H1 (cell line): ENCODE data around the gene SART1. TPM values are rescaled to one million over a fixed set of nuclear protein-coding genes. Genes with fewer than 3 reads are reported as not detected.

Source experiments
- CTCF ChIA-PET: fragments of 300-600 bp; sonication (Branson Sonifier 250); formaldehyde crosslinking; loops from one replicate; lab custom pipeline; 2021; ENCODE audit not compliant: partially characterized antibody; lab: Charles Lee
- POLR2A ChIA-PET: fragments of 300-600 bp; sonication (Branson Sonifier 250); formaldehyde crosslinking; loops from one replicate; lab custom pipeline; 2021; ENCODE audit warnings: inconsistent platforms; ENCODE audit not compliant: partially characterized antibody; lab: Charles Lee
- DNase-seq, 2 experiments: peaks; one replicate each; pipeline versions ENCODE4 v3.0.0 to v3.0.0-alpha.2; 2010 to 2022; ENCODE audit warnings: low spot score in 2 of 2, low read depth in 1 of 2, mixed read lengths in 1 of 2
- FAIRE-seq: peaks from 2 replicates; lab custom pipeline; 2011; peaks lifted over from hg19 to GRCh38; lab: Jason Lieb, UNC
- H2AFZ ChIP-seq: 2 replicates; pipeline ENCODE4 v1.8.1; 2012; ENCODE audit warnings: low read length, inconsistent platforms
- H2AK5ac ChIP-seq: 2 replicates; pipeline ENCODE4 v1.6.1; 2013; ENCODE audit warnings: low read depth, low read length
- H2BK120ac ChIP-seq: replicated peaks from 2 replicates; pipeline ENCODE3; 2013; ENCODE audit warnings: low read depth, low read length, inconsistent platforms
- H2BK12ac ChIP-seq: 2 replicates; pipeline ENCODE4 v1.6.1; 2013; ENCODE audit warnings: low read depth, low read length
- H2BK15ac ChIP-seq: 2 replicates; pipeline ENCODE4 v1.6.1; 2013; ENCODE audit warnings: low read length
- H2BK20ac ChIP-seq: 2 replicates; pipeline ENCODE4 v1.6.1; 2013; ENCODE audit warnings: low read length
- H2BK5ac ChIP-seq: 2 replicates; pipeline ENCODE4 v1.6.1; 2013; ENCODE audit warnings: low read depth, low read length
- H3K14ac ChIP-seq: 2 replicates; pipeline ENCODE4 v1.6.1; 2013; ENCODE audit warnings: inconsistent platforms; ENCODE audit not compliant: insufficient read length
- H3K18ac ChIP-seq: 2 replicates; pipeline ENCODE4 v1.6.1; 2013; ENCODE audit warnings: low read length; ENCODE audit errors: extremely low read depth
- H3K23ac ChIP-seq: 2 replicates; pipeline ENCODE4 v1.6.1; 2013; ENCODE audit warnings: inconsistent platforms; ENCODE audit not compliant: insufficient read length
- H3K23me2 ChIP-seq: 2 replicates; pipeline ENCODE4 v1.6.1; 2013; ENCODE audit warnings: low read depth, low read length
- H3K27ac ChIP-seq: 2 replicates; pipeline ENCODE4 v1.6.1; 2011; ENCODE audit warnings: low read depth, low read length, inconsistent platforms
- H3K27me3 ChIP-seq, 4 experiments: replicated peaks in 1 of 4; 1 replicate in 1 of 4; 2 replicates in 3 of 4; pipeline versions ENCODE4 v1.6.1 to v1.8.1; 2011 to 2013; ENCODE audit warnings: low read length in 3 of 4, mild to moderate bottlenecking in 3 of 4, inconsistent platforms in 2 of 4, mixed read lengths in 2 of 4, moderate library complexity in 1 of 4; ENCODE audit not compliant: control insufficient read depth in 3 of 4, insufficient read depth in 3 of 4; ENCODE audit errors: extremely low read depth in 1 of 4
- H3K36me3 ChIP-seq, 4 experiments: 2 replicates each; pipeline versions ENCODE4 v1.6.1 to v1.8.1; 2011 to 2013; ENCODE audit warnings: mild to moderate bottlenecking in 4 of 4, low read length in 3 of 4, moderate library complexity in 2 of 4, control low read depth in 1 of 4, inconsistent platforms in 1 of 4; ENCODE audit not compliant: insufficient read depth in 4 of 4, control insufficient read depth in 2 of 4
- H3K4ac ChIP-seq: replicated peaks from 2 replicates; pipeline ENCODE3; 2013; ENCODE audit warnings: low read length, low read depth, mixed read lengths, inconsistent platforms; ENCODE audit not compliant: insufficient read length
- H3K4me1 ChIP-seq, 4 experiments: replicated peaks in 1 of 4; 1 replicate in 1 of 4; 2 replicates in 3 of 4; pipeline versions ENCODE4 v1.6.1 to v1.8.1; 2011 to 2013; ENCODE audit warnings: low read length in 3 of 4, inconsistent platforms in 2 of 4, mixed read lengths in 1 of 4; ENCODE audit not compliant: insufficient read depth in 4 of 4, control insufficient read depth in 3 of 4
- H3K4me2 ChIP-seq, 2 experiments: 2 replicates each; pipeline versions ENCODE4 v1.6.1 to v1.8.1; 2011 to 2013; ENCODE audit warnings: low read depth in 2 of 2, low read length in 2 of 2, control low read depth in 1 of 2, inconsistent platforms in 1 of 2, mild to moderate bottlenecking in 1 of 2; ENCODE audit not compliant: insufficient read depth in 1 of 2
- H3K4me3 ChIP-seq, 4 experiments: fragments of 200-600, 300-600 bp in 1 of 4; sonication (generic), shearing (Covaris generic), sonication (Bioruptor Twin) in 1 of 4; 2 replicates each; pipeline versions ENCODE4 v1.5.1 to v1.8.1; 2011 to 2016; ENCODE audit warnings: low read length in 4 of 4, low read depth in 3 of 4, control low read depth in 2 of 4, inconsistent platforms in 2 of 4, mild to moderate bottlenecking in 2 of 4, mixed read lengths in 1 of 4, moderate library complexity in 1 of 4; ENCODE audit not compliant: insufficient read depth in 2 of 4; ENCODE audit errors: extremely low read depth in 1 of 4
- H3K56ac ChIP-seq: replicated peaks from 2 replicates; pipeline ENCODE3; 2013; ENCODE audit warnings: low read depth, mild to moderate bottlenecking, mixed read lengths, low read length, inconsistent platforms; ENCODE audit not compliant: insufficient read length
- H3K79me1 ChIP-seq: 2 replicates; pipeline ENCODE4 v1.6.1; 2013; ENCODE audit warnings: low read depth, low read length, control low read depth
- H3K79me2 ChIP-seq, 2 experiments: 2 replicates each; pipeline versions ENCODE4 v1.6.1 to v1.8.1; 2012 to 2013; ENCODE audit warnings: low read length in 2 of 2, mild to moderate bottlenecking in 2 of 2, inconsistent platforms in 1 of 2; ENCODE audit not compliant: insufficient read depth in 2 of 2, control insufficient read depth in 1 of 2
- H3K9ac ChIP-seq, 4 experiments: replicated peaks in 1 of 4; 1 replicate in 1 of 4; 2 replicates in 3 of 4; pipeline versions ENCODE4 v1.6.1 to v1.8.1; 2011 to 2013; ENCODE audit warnings: low read depth in 3 of 4, low read length in 3 of 4, control low read depth in 2 of 4, mild to moderate bottlenecking in 2 of 4, moderate library complexity in 2 of 4, inconsistent platforms in 1 of 4; ENCODE audit errors: extremely low read depth in 1 of 4
- H3K9me3 ChIP-seq, 2 experiments: 2 replicates each; pipeline versions ENCODE4 v1.6.1 to v1.8.1; 2012 to 2013; ENCODE audit warnings: mild to moderate bottlenecking in 2 of 2, moderate library complexity in 2 of 2, control low read depth in 1 of 2, inconsistent platforms in 1 of 2, low read depth in 1 of 2, low read length in 1 of 2, mixed read lengths in 1 of 2; ENCODE audit not compliant: insufficient read depth in 2 of 2
- H4K20me1 ChIP-seq, 2 experiments: replicated peaks in 1 of 2; 2 replicates each; pipeline versions ENCODE3 to v1.8.1; 2011 to 2013; ENCODE audit warnings: inconsistent platforms in 2 of 2, low read length in 2 of 2, mild to moderate bottlenecking in 1 of 2; ENCODE audit not compliant: insufficient read depth in 2 of 2, control insufficient read depth in 1 of 2
- H4K5ac ChIP-seq: 2 replicates; pipeline ENCODE4 v1.6.1; 2013; ENCODE audit warnings: low read length, low read depth, mixed read lengths, inconsistent platforms; ENCODE audit not compliant: insufficient read length
- H4K8ac ChIP-seq: 2 replicates; pipeline ENCODE4 v1.8.0; 2013; ENCODE audit warnings: mild to moderate bottlenecking, moderate library complexity, low read length, inconsistent platforms; ENCODE audit not compliant: insufficient read depth; ENCODE audit errors: extremely low read depth
- H4K91ac ChIP-seq: replicated peaks from 2 replicates; pipeline ENCODE3; 2013; ENCODE audit warnings: low read length, mixed read lengths, inconsistent platforms; ENCODE audit not compliant: insufficient read length
- BCL11A ChIP-seq, 2 experiments: IDR thresholded peaks; one replicate each; pipeline ENCODE4 v1.6.1; 2011; ENCODE audit warnings: low read depth in 2 of 2, low read length in 2 of 2, mild to moderate bottlenecking in 2 of 2
- BRCA1 ChIP-seq: IDR thresholded peaks from 2 replicates; pipeline ENCODE4 v1.6.1; 2012; ENCODE audit warnings: low read depth, low read length, improper control_type of control experiment
- CBX8 ChIP-seq: fragments of 300-800, 300-1000 bp; sonication (generic); IDR thresholded peaks from 2 replicates; pipeline ENCODE4 v1.7.1; 2016; ENCODE audit warnings: low read depth, low read length, borderline replicate concordance
- GABPA ChIP-seq: IDR thresholded peaks from 2 replicates; pipeline ENCODE4 v1.6.1; 2011; ENCODE audit warnings: mild to moderate bottlenecking, low read length, moderate library complexity, borderline replicate concordance; ENCODE audit not compliant: insufficient read depth
- JUND ChIP-seq: IDR thresholded peaks from 2 replicates; pipeline ENCODE4 v1.6.1; 2011; ENCODE audit warnings: mild to moderate bottlenecking, improper control_type of control experiment, low read length
- KDM1A ChIP-seq: fragments of 200-600, 300-600 bp; sonication (generic); IDR thresholded peaks from 2 replicates; pipeline ENCODE4 v1.7.1; 2016; ENCODE audit warnings: mild to moderate bottlenecking, low read length, borderline replicate concordance
- NRF1 ChIP-seq: IDR thresholded peaks from 2 replicates; pipeline ENCODE4 v1.6.1; 2011; ENCODE audit warnings: mild to moderate bottlenecking, low read depth, low read length, improper control_type of control experiment
- POLR2A ChIP-seq, 2 experiments: IDR thresholded peaks; 1 replicate in 1 of 2; 2 replicates in 1 of 2; pipeline ENCODE4 v1.6.1; 2011; ENCODE audit warnings: low read depth in 2 of 2, low read length in 2 of 2, mild to moderate bottlenecking in 2 of 2; ENCODE audit errors: control extremely low read depth in 1 of 2
- RAD21 ChIP-seq, 2 experiments: IDR thresholded peaks in 1 of 2; conservative IDR thresholded peaks in 1 of 2; 2 replicates each; pipeline ENCODE4 v1.6.1; 2011; ENCODE audit warnings: low read depth in 2 of 2, low read length in 2 of 2, improper control_type of control experiment in 1 of 2, inconsistent platforms in 1 of 2, mild to moderate bottlenecking in 1 of 2, moderate library complexity in 1 of 2
- SAP30 ChIP-seq: fragments of 300-600 bp; sonication (generic); IDR thresholded peaks from 2 replicates; pipeline ENCODE4 v1.7.1; 2012; ENCODE audit warnings: low read length, moderate library complexity, mild to moderate bottlenecking, inconsistent platforms; ENCODE audit not compliant: insufficient read depth, insufficient replicate concordance
- SIX5 ChIP-seq: IDR thresholded peaks from 2 replicates; pipeline ENCODE4 v1.6.1; 2011; ENCODE audit warnings: mild to moderate bottlenecking, low read depth, low read length
- TEAD4 ChIP-seq: IDR thresholded peaks from 2 replicates; pipeline ENCODE4 v1.6.1; 2012; ENCODE audit warnings: low read depth, low read length, inconsistent platforms, mixed read lengths
- WGBS, 2 experiments: shearing (Covaris generic) in 1 of 2; methylation state at CpG; one replicate each; pipeline versions ENCODE4 v1.1.6 to v1.1.7; 2013 to 2015; ENCODE audit warnings: low lambda C conversion rate in 2 of 2, mixed read lengths in 2 of 2, inconsistent platforms in 1 of 2, low coverage in 1 of 2, missing lambda C conversion rate in 1 of 2; ENCODE audit not compliant: insufficient replicate concordance in 2 of 2, insufficient coverage in 1 of 2, insufficient read length in 1 of 2; ENCODE audit errors: extremely low coverage in 1 of 2, missing lambda C conversion rate in 1 of 2; 5-methylcytosine and 5-hydroxymethylcytosine counted together
- polyA plus RNA-seq, 7 experiments: library from polyadenylated mRNA; depleted of rRNA in 3 of 7; stranded (reverse) in 5 of 7; unstranded in 2 of 7; fragments of >200 nt in 5 of 7; fragments of 200-250 nt in 2 of 7; gene quantifications; 1 replicate in 5 of 7; 2 replicates in 1 of 7; 4 replicates in 1 of 7; pipeline versions ENCODE4 v1.2.1 to v1.2.3, GENCODE V29; 2011 to 2013; ENCODE audit warnings: missing spikeins in 2 of 7, mixed read lengths in 2 of 7
- total RNA-seq: library from RNA; stranded (reverse); fragmentation: NEBNext Ultra II Directional; extraction: Animal tissue kit (Norgen Biotek cat#: 25700); gene quantifications from 2 replicates; pipeline ENCODE4 v1.2.1, GENCODE V29; 2021
- TF ChIP-seq, protein P1 (sequence below): IDR thresholded peaks from 2 replicates; pipeline ENCODE4 v1.6.1; 2012; ENCODE audit warnings: inconsistent platforms

SART1 gene
- total and polyA plus RNA-seq, 2 of the 8 experiments (the other 6 are each of a cell fraction or from before 2014, with no cell fraction given), result 9.7 to 46.1 TPM

- H3K27ac ChIP-seq, result no peak overlapping the region
- H3K9ac ChIP-seq, result no peak overlapping the region
- no peaks in the 10 kb centered on the region for H3K79me2 ChIP-seq
- H2AFZ ChIP-seq, result no peak overlapping the region
- H3K4me2 ChIP-seq, result peak overlapping the region in 1 of 2 experiments; percentile 56; a peak in 1 of 4 replicates
- ChIA-PET CTCF (interaction anchor here (1.0 to 3.4 kb wide), 7 partner anchors 9 to 59 kb away, joined by 3 to 18 read pairs (median 4); no protein-coding TSS in a partner anchor), POLR2A (interaction anchor here (0.6 to 1.2 kb wide), 2 partner anchors 14 to 31 kb away, joined by 3 to 6 read pairs; no protein-coding TSS in a partner anchor)
- H4K91ac ChIP-seq, result no peak overlapping the region
- H3K27me3 ChIP-seq, result no peaks in the 10 kb centered on the region
- no peak overlapping the region for H3K23ac ChIP-seq
- 0 out of 2 replicates have a peak overlapping the region, but pooled peaks have one; percentile 6 for H2AK5ac ChIP-seq
- WGBS, 2 experiments, result 86% methylated on average over 8 of the region's 8 CpGs; no CpG with 5 or more reads in 1 of the 2 experiments
- 0 out of 2 replicates have a peak overlapping the region, but pooled peaks have one; percentile 94 for H2BK12ac ChIP-seq
- no peak overlapping the region for H4K8ac ChIP-seq
- H2BK120ac ChIP-seq, result no peak overlapping the region
- no peaks in the 10 kb centered on the region for H3K79me1 ChIP-seq
- no peak overlapping the region for H3K14ac ChIP-seq
- H4K5ac ChIP-seq, result no peak overlapping the region
- 0 out of 2 replicates have a peak overlapping the region, but pooled peaks have one; percentile 80 for H2BK20ac ChIP-seq
- DNase-seq (no peak), FAIRE-seq (no peak)
- H3K4me3 ChIP-seq, result no peak overlapping the region
- H2BK15ac ChIP-seq, result no peak overlapping the region
- H3K18ac ChIP-seq, result no peak overlapping the region
- peaks cover 3 to 25% (median 15%) of the 10 kb centered on the region in 4 experiments for H3K4me1 ChIP-seq
- H3K56ac ChIP-seq, result no peak overlapping the region
- no peaks in the 10 kb centered on the region for H4K20me1 ChIP-seq
- H3K36me3 ChIP-seq, result no peaks in the 10 kb centered on the region
- peaks cover 3% of the 10 kb centered on the region; the same call in 1 of the 2 replicates for H3K23me2 ChIP-seq
- no peak overlapping the region for H3K4ac ChIP-seq
- no peaks in the 10 kb centered on the region for H3K9me3 ChIP-seq
- H2BK5ac ChIP-seq, result no peak overlapping the region; the same call in 1 of the 2 replicates
- TF ChIP-seq, protein P1, sequence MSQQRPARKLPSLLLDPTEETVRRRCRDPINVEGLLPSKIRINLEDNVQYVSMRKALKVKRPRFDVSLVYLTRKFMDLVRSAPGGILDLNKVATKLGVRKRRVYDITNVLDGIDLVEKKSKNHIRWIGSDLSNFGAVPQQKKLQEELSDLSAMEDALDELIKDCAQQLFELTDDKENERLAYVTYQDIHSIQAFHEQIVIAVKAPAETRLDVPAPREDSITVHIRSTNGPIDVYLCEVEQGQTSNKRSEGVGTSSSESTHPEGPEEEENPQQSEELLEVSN, result no peak
- no peak for TF ChIP-seq JUND
- no peak for TF ChIP-seq BRCA1
- no peak for TF ChIP-seq RAD21 (IDR thresholded peaks at IDR 0.05 in 1 of 2, conservative IDR thresholded peaks at IDR 0.05 in 1 of 2; ENCODE audit: low read depth in 2 of 2, low read length in 2 of 2)
- TF ChIP-seq SIX5, result no peak
- TF ChIP-seq TEAD4, result no peak
- no peak for TF ChIP-seq NRF1
- TF ChIP-seq GABPA, result no peak
- no peak for TF ChIP-seq SAP30
- TF ChIP-seq BCL11A (IDR thresholded peaks at IDR 0.05; ENCODE audit: low read depth in 2 of 2, low read length in 2 of 2), result no peak
- no peak for TF ChIP-seq POLR2A (IDR thresholded peaks at IDR 0.05; ENCODE audit: control extremely low read depth in 1 of 2, low read depth in 2 of 2, low read length in 2 of 2)
- TF ChIP-seq CBX8, result no peak
- TF ChIP-seq KDM1A, result no peak
These were observed 16.8 kb upstream of the SART1 start for GRCh38 chr11:65944767-65945166.
